Osteocyte (in vitro differentiated cells): ENCODE data around the gene MYOG. TPM values are rescaled to one million over a fixed set of nuclear protein-coding genes. Genes with fewer than 3 reads are reported as not detected.

Source experiments
- DNase-seq: peaks from one replicate; pipeline ENCODE4 v3.0.0; 2021; ENCODE audit warnings: mixed read lengths; ENCODE audit not compliant: unreplicated experiment; ENCODE audit errors: extremely low spot score
- H3K27ac Mint-ChIP-seq: one replicate; pipeline ENCODE4 v1.8.0; 2021; ENCODE audit warnings: mild to moderate bottlenecking, mixed read lengths; ENCODE audit not compliant: unreplicated experiment
- H3K27me3 Mint-ChIP-seq: one replicate; pipeline ENCODE4 v1.8.0; 2021; ENCODE audit warnings: mixed read lengths; ENCODE audit not compliant: unreplicated experiment
- H3K36me3 Mint-ChIP-seq: one replicate; pipeline ENCODE4 v1.8.0; 2021; ENCODE audit warnings: mixed read lengths; ENCODE audit not compliant: unreplicated experiment
- H3K4me1 Mint-ChIP-seq: one replicate; pipeline ENCODE4 v1.8.0; 2021; ENCODE audit warnings: mixed read lengths; ENCODE audit not compliant: unreplicated experiment
- H3K4me3 Mint-ChIP-seq: one replicate; pipeline ENCODE4 v1.8.0; 2021; ENCODE audit warnings: mild to moderate bottlenecking, moderate library complexity, mixed read lengths; ENCODE audit not compliant: unreplicated experiment
- H3K9me3 Mint-ChIP-seq: one replicate; pipeline ENCODE4 v1.8.0; 2021; ENCODE audit warnings: mixed read lengths; ENCODE audit not compliant: unreplicated experiment
- CTCF ChIP-seq: fragments of 200-600 bp; sonication (generic); IDR thresholded peaks from 2 replicates; pipeline ENCODE4 v1.5.0; 2021; ENCODE audit warnings: antibody characterized with exemption, mild to moderate bottlenecking, moderate library complexity
- total RNA-seq: library from RNA; stranded (reverse); gene quantifications from 2 replicates; pipeline ENCODE4 v1.2.1, GENCODE V29; 2021

The MYOG gene
- total RNA-seq, 1 donor from 2014 or later, result not detected

- Mint-ChIP-seq H3K27me3 (peaks cover 55% of the 10 kb centered on the region), H3K27ac (no peak overlapping the region), H3K9me3 (no peaks in the 10 kb centered on the region), H3K4me3 (no peak overlapping the region), H3K4me1 (no peaks in the 10 kb centered on the region), H3K36me3 (no peaks in the 10 kb centered on the region)
- TF ChIP-seq CTCF, result no peak
- DNase-seq, result peak; percentile 78
Observed at GRCh38 chr1:203116091-203116820, 30.4 kb upstream of the MYOG start.

- no peak overlapping the region for H3K27ac Mint-ChIP-seq
- peak; percentile 23 for DNase-seq
- TF ChIP-seq CTCF, result no peak
- no peak overlapping the region for H3K4me3 Mint-ChIP-seq
- H3K27me3 Mint-ChIP-seq, result peaks cover 56% of the 10 kb centered on the region
- H3K9me3 Mint-ChIP-seq, result no peaks in the 10 kb centered on the region
- H3K4me1 Mint-ChIP-seq, result no peaks in the 10 kb centered on the region
- H3K36me3 Mint-ChIP-seq, result no peaks in the 10 kb centered on the region
Observed at GRCh38 chr1:203114202-203114601, 28.4 kb upstream of the MYOG start.

GRCh38 chr1:203113308-203113707 is 27.5 kb upstream of the MYOG start:
- Mint-ChIP-seq H3K27ac (no peak overlapping the region), H3K4me3 (no peak overlapping the region), H3K4me1 (no peaks in the 10 kb centered on the region), H3K27me3 (peaks cover 57% of the 10 kb centered on the region), H3K36me3 (no peaks in the 10 kb centered on the region), H3K9me3 (no peaks in the 10 kb centered on the region)
- no peak for TF ChIP-seq CTCF
- DNase-seq, result peak; percentile 38

GRCh38 chr1:203112475-203112874 is 26.7 kb upstream of the MYOG start:
- no peaks in the 10 kb centered on the region for H3K36me3 Mint-ChIP-seq
- no peaks in the 10 kb centered on the region for H3K4me1 Mint-ChIP-seq
- H3K27me3 Mint-ChIP-seq, result peaks cover 58% of the 10 kb centered on the region
- H3K9me3 Mint-ChIP-seq, result no peaks in the 10 kb centered on the region
- TF ChIP-seq CTCF, result no peak
- no peak for DNase-seq
- H3K27ac Mint-ChIP-seq, result no peak overlapping the region
- no peak overlapping the region for H3K4me3 Mint-ChIP-seq

GRCh38 chr1:203104789-203105390 is 19.1 kb upstream of the MYOG start:
- peaks cover 60% of the 10 kb centered on the region for H3K27me3 Mint-ChIP-seq
- DNase-seq, result no peak
- H3K4me1 Mint-ChIP-seq, result no peaks in the 10 kb centered on the region
- H3K27ac Mint-ChIP-seq, result no peak overlapping the region
- no peak for TF ChIP-seq CTCF
- no peaks in the 10 kb centered on the region for H3K36me3 Mint-ChIP-seq
- no peak overlapping the region for H3K4me3 Mint-ChIP-seq
- peaks cover 12% of the 10 kb centered on the region for H3K9me3 Mint-ChIP-seq
